Measurements from ENCODE around the gene IFRD2. TPM values are rescaled to one million over a fixed set of nuclear protein-coding genes. Genes with fewer than 3 reads are reported as not detected.

The IFRD2 gene
- total and polyA plus RNA-seq, 2 experiments from 2014 or later = 85.4 to 90.2 TPM

- no peaks in the 10 kb centered on the region for H3K27me3 ChIP-seq (replicated peaks; ENCODE audit: insufficient read depth)
- peaks cover 11% of the 10 kb centered on the region for H3F3A ChIP-seq (ENCODE audit: insufficient read depth)
- no peaks in the 10 kb centered on the region for H3K9me3 ChIP-seq (ENCODE audit: low read depth)
- H3K36me3 ChIP-seq (ENCODE audit: low read depth) = no peaks in the 10 kb centered on the region
- in situ Hi-C loops (cut with MboI) = no loop called here
- H4K20me1 ChIP-seq (ENCODE audit: insufficient read depth) = no peaks in the 10 kb centered on the region
- peaks cover 11% of the 10 kb centered on the region for H3K4me1 ChIP-seq (ENCODE audit: insufficient read depth)
- H2AFZ ChIP-seq = peak within 1 kb of the TSS; percentile 94
- peak within 1 kb of the TSS; percentile 94 for H3K4me2 ChIP-seq (ENCODE audit: unreplicated experiment)
- no peaks in the 10 kb centered on the region for H3K9me2 ChIP-seq (ENCODE audit: insufficient read depth)
- peak within 1 kb of the TSS; percentile 90 for H3K4me3 ChIP-seq
- peak within 1 kb of the TSS; percentile 89 for H3K27ac ChIP-seq
- no peaks in the 10 kb centered on the region for H3K79me2 ChIP-seq (ENCODE audit: insufficient read depth)
- peak within 1 kb of the TSS; percentile 93 for H3K9ac ChIP-seq
- WGBS, 2 experiments (ENCODE audit: low coverage in 1 of 2, low lambda C conversion rate in 2 of 2, missing lambda C conversion rate in 2 of 2) = 1% methylated on average over 50 to 51 of the region's 61 CpGs
- peak; percentile 100 for DNase-seq
- TF ChIP-seq EZH2phosphoT487 (IDR thresholded peaks at IDR 0.05; ENCODE audit: insufficient read depth, low read depth) = no peak
- no peak for TF ChIP-seq EZH2 (IDR thresholded peaks at IDR 0.05; ENCODE audit: insufficient read depth, poor library complexity, severe bottlenecking)
Observed at GRCh38 chr3:50298836-50299637, 6.8 kb upstream of the IFRD2 start, which contains the start of the genes HYAL3 and NAA80. Gene HYAL3, minus strand, starts transcription at chr3:50299405. Its CDS starts 3,803 bp downstream, at chr3:50295602. Gene NAA80, minus strand, starts transcription at chr3:50299405. Its CDS starts 1,942 bp downstream, at chr3:50297463.

DNA sequence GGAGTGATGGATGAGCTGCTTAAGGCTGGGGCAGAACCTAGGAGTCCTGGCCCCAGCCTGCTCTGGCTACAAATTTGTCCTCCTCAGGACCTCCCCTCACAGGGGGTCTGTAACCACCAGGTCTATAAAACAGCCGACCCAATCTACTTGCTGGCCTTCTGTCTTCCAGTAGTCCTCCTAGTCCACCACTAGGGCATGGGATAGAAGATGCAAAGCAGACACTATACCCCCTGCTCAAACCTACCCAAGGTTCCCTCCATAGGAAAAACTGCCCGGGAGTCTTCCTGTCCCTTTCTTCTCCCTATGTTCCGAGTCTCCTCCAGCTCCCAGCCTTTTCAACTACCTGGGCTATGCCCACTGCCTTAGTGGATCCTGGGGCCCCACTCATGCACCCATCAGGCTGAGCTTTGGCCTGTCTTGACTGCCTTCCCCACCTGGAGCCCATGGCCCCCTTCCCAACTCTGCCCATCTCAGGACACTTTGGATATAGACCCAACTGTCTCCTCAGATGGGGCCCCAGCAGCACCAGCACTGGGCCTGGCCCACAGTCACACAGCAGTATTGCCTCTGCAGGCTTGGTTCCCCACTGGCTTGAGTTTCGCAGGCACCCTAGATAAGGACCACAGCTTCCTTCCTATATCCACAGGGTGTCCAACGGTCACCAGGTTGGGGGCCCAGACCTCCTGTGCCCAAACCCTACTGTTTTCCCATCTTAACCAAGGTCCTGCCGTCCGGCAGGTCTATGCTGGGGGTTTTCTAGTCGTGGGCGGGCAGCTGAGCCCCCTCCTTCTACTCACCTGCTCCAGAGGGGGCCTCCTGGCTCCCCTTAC lies 5.9 kb upstream of the IFRD2 start:
- Histone ChIP-seq H2AFZ (peak overlapping the region; percentile 94; the same call in 1 of the 2 replicates), H3K79me2 (ENCODE audit: insufficient read depth) (no peaks in the 10 kb centered on the region), H3F3A (ENCODE audit: insufficient read depth) (peaks cover 11% of the 10 kb centered on the region), H3K36me3 (ENCODE audit: low read depth) (no peaks in the 10 kb centered on the region), H3K27ac (no peak overlapping the region), H3K9me3 (ENCODE audit: low read depth) (no peaks in the 10 kb centered on the region), H4K20me1 (ENCODE audit: insufficient read depth) (no peaks in the 10 kb centered on the region), H3K27me3 (replicated peaks; ENCODE audit: insufficient read depth) (no peaks in the 10 kb centered on the region), H3K4me1 (ENCODE audit: insufficient read depth) (peaks cover 11% of the 10 kb centered on the region), H3K4me2 (ENCODE audit: unreplicated experiment) (peak overlapping the region; percentile 94), H3K9ac (peak overlapping the region; percentile 93), H3K4me3 (peak overlapping the region; percentile 90), H3K9me2 (ENCODE audit: insufficient read depth) (no peaks in the 10 kb centered on the region)
- in situ Hi-C loops (cut with MboI) = no loop called here
- WGBS, 2 experiments (ENCODE audit: low coverage in 1 of 2, low lambda C conversion rate in 2 of 2, missing lambda C conversion rate in 2 of 2) = 50 to 54% methylated on average over 7 to 9 of the region's 9 CpGs
- DNase-seq = peak; percentile 45
- no peak for TF ChIP-seq EZH2 (IDR thresholded peaks at IDR 0.05; ENCODE audit: insufficient read depth, poor library complexity, severe bottlenecking)
- no peak for TF ChIP-seq EZH2phosphoT487 (IDR thresholded peaks at IDR 0.05; ENCODE audit: insufficient read depth, low read depth)

DNA sequence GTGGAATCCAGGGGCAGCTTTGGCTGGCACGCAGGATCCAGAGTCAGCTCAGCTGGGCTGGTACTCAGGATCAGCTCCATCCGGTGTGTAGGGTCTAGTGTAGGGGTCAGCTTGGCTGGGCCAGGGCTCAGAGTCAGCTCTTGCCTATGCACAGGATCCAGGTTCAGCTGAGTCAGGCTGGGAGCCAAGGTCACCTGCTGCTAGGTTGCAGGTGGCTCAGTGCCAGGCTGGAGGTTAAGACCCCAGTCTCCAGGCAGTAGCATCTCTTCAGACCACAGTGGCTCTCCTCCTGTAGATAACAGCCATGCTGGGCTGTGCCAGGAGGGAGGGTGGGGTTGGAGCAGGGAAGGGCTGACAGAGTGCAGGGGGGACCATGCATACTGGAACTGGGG lies 5.2 kb upstream of the IFRD2 start:
- Histone ChIP-seq H3K9me3 (ENCODE audit: low read depth) (no peaks in the 10 kb centered on the region), H3K27me3 (replicated peaks; ENCODE audit: insufficient read depth) (no peaks in the 10 kb centered on the region), H3K4me3 (no peak overlapping the region), H3K36me3 (ENCODE audit: low read depth) (no peaks in the 10 kb centered on the region), H3K79me2 (ENCODE audit: insufficient read depth) (no peaks in the 10 kb centered on the region), H4K20me1 (ENCODE audit: insufficient read depth) (no peaks in the 10 kb centered on the region), H2AFZ (no peak overlapping the region), H3K4me2 (ENCODE audit: unreplicated experiment) (no peak overlapping the region), H3K4me1 (ENCODE audit: insufficient read depth) (peaks cover 16% of the 10 kb centered on the region), H3F3A (ENCODE audit: insufficient read depth) (peaks cover 11% of the 10 kb centered on the region), H3K27ac (no peak overlapping the region), H3K9me2 (ENCODE audit: insufficient read depth) (no peaks in the 10 kb centered on the region), H3K9ac (no peak overlapping the region)
- 96 to 100% methylated on average over 2 of the region's 2 CpGs for WGBS, 2 experiments (ENCODE audit: low coverage in 1 of 2, low lambda C conversion rate in 2 of 2, missing lambda C conversion rate in 2 of 2)
- no peak for DNase-seq
- TF ChIP-seq EZH2 (IDR thresholded peaks at IDR 0.05; ENCODE audit: insufficient read depth, poor library complexity, severe bottlenecking) = no peak
- in situ Hi-C loops (cut with MboI) = no loop called here

DNA sequence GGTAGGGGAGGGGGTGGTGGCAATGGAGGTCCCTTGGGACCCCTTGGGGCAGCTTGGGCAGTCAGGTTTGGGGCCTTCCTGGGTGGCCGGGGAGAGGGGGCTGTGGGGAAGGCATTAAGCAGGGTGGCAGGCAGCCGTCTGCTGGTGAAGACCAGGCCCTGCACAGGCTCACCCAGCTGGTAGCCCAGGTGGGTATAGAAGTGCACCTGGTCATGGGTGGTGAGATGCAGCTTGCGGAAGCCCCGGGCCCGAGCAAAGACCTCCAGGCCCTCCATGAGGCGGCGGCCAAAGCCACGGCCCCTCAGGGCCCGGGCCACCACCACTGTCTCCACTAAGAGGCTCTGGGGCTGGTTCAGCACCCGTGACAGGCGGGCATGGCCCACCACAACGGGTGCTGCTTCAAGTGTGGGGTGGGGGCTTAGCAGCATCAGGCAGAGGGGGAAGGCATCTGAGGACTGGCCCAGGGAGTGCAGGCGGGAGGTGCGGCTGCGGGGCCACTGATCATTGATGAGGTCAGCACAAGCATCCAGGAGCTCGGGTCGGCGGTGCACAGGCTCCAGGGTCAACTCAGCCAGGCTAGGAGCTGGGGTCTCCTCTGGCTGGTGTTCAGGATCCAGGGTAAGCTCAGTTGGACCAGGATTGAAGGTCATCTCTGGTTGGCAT lies 4.6 kb upstream of the IFRD2 start:
- no peaks in the 10 kb centered on the region for H4K20me1 ChIP-seq (ENCODE audit: insufficient read depth)
- 85 to 91% methylated on average over 14 to 18 of the region's 18 CpGs for WGBS, 2 experiments (ENCODE audit: low coverage in 1 of 2, low lambda C conversion rate in 2 of 2, missing lambda C conversion rate in 2 of 2)
- no peaks in the 10 kb centered on the region for H3K9me2 ChIP-seq (ENCODE audit: insufficient read depth)
- no peak overlapping the region for H2AFZ ChIP-seq
- H3K4me3 ChIP-seq = no peak overlapping the region
- no peak overlapping the region for H3K9ac ChIP-seq
- H3K4me2 ChIP-seq (ENCODE audit: unreplicated experiment) = no peak overlapping the region
- no peak overlapping the region for H3K27ac ChIP-seq
- H3K9me3 ChIP-seq (ENCODE audit: low read depth) = no peaks in the 10 kb centered on the region
- no peaks in the 10 kb centered on the region for H3K36me3 ChIP-seq (ENCODE audit: low read depth)
- DNase-seq = no peak
- H3K79me2 ChIP-seq (ENCODE audit: insufficient read depth) = peaks cover 4% of the 10 kb centered on the region
- no peaks in the 10 kb centered on the region for H3K27me3 ChIP-seq (replicated peaks; ENCODE audit: insufficient read depth)
- in situ Hi-C loops (cut with MboI) = no loop called here
- peaks cover 16% of the 10 kb centered on the region for H3K4me1 ChIP-seq (ENCODE audit: insufficient read depth)
- TF ChIP-seq EZH2phosphoT487 (IDR thresholded peaks at IDR 0.05; ENCODE audit: insufficient read depth, low read depth) (no peak), EZH2 (IDR thresholded peaks at IDR 0.05; ENCODE audit: insufficient read depth, poor library complexity, severe bottlenecking) (no peak)
- H3F3A ChIP-seq (ENCODE audit: insufficient read depth) = peaks cover 11% of the 10 kb centered on the region
